GM13976 (cell line): ENCODE data around the gene ANKRD16.
"Not testable (repeated sequence)": the region's sequence is repeated elsewhere in the genome, so short reads cannot be mapped to it uniquely, and the experiment has no call there.

Source experiments
- DNase-seq: peaks from one replicate; pipeline ENCODE4 v3.0.0; 2012; ENCODE audit warnings: low spot score
- CTCF ChIP-seq: IDR thresholded peaks from 2 replicates; pipeline ENCODE4 v1.5.1; 2012; ENCODE audit warnings: borderline replicate concordance, mild to moderate bottlenecking; ENCODE audit not compliant: insufficient read depth; ENCODE audit errors: extremely low read depth, missing control alignments, control extremely low read depth
- in situ Hi-C: fragments of 300-500 bp; cut with MboI; formaldehyde crosslinking; loops from one replicate; pipeline ENCODE4 v1.12.0; 2022; ENCODE audit warnings: low sequenced_read_pairs, mixed read lengths, inconsistent platforms; ENCODE audit not compliant: unreplicated experiment

The ANKRD16 gene

GRCh38 chr10:5888351-5888750 lies 1.3 kb downstream of the ANKRD16 start:
- in situ Hi-C loops: no loop called here
- DNase-seq: no peak

GRCh38 chr10:5887641-5888040 lies 2.1 kb downstream of the ANKRD16 start:
- no peak for TF ChIP-seq CTCF
- in situ Hi-C loops: no loop called here
- no peak for DNase-seq

More at GRCh38 chr10:5888351-5888750, 1.3 kb downstream of the ANKRD16 start:
- no peak for TF ChIP-seq CTCF

- TF ChIP-seq CTCF: no peak
- in situ Hi-C loops: no loop called here
- no peak for DNase-seq
Observed at GRCh38 chr10:5887029-5887428, 2.7 kb downstream of the ANKRD16 start.

- TF ChIP-seq CTCF: no peak
- in situ Hi-C loops: no loop called here
- no peak for DNase-seq
Observed at GRCh38 chr10:5885619-5886018, 4.1 kb downstream of the ANKRD16 start.

- no peak for DNase-seq
- in situ Hi-C loops: no loop called here
- no peak for TF ChIP-seq CTCF
Observed at GRCh38 chr10:5882961-5883360, 6.7 kb downstream of the ANKRD16 start.

- in situ Hi-C loops, DNase-seq: not testable (repeated sequence)
Observed at GRCh38 chr10:5877041-5877440, 12.7 kb downstream of the ANKRD16 start.

- DNase-seq: no peak
- in situ Hi-C loops: no loop called here
- no peak for TF ChIP-seq CTCF
Observed at GRCh38 chr10:5876181-5876768, 13.4 kb downstream of the ANKRD16 start.
